HG02852 (cell line): ENCODE results near the gene CCNH.

Source experiments
- ATAC-seq: cut with Tn5 transposase; IDR thresholded peaks from one replicate; pipeline ENCODE4 v1.9.1; 2021; ENCODE audit warnings: mild to moderate bottlenecking, moderate library complexity; ENCODE audit not compliant: unreplicated experiment

CCNH gene

DNA sequence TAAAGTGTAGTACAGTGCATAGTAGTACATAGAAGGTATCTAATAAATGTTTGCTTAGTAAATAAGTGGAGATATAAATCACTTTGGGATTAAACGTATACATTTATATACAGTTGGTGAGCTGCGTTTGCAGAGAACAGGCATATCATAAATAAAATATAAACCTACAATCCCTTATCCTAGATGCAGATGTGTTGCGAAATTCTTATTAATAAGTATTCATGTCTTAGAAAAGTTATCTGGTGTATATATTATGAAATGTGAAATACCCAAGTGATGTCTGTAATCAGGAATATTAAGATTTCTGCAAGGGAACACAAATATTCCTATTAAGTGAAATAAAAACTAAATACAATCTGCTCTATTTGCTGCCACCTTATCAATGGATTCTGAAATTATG is 8.8 kb downstream of the CCNH start:
- ATAC-seq: no peak

DNA sequence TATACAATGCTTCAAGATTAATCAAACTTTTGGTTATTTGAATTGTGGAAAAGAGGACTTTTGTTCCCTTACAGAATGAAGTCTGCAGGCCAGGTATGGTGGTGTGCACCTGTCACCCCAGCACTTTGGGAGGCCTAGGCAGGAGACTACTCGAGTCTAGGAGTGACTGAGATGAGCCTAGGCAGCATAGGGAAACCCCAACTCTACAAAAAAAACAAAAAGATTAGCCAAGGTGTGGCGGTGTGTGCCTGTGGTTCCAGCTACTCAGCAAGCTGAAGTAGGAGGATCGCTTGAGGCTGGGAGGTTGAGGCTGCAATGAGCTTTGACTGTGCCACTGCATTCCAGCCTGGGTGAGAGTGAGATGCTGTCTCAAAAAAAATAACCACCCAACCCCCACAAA is 9.3 kb downstream of the CCNH start:
- no peak for ATAC-seq

DNA sequence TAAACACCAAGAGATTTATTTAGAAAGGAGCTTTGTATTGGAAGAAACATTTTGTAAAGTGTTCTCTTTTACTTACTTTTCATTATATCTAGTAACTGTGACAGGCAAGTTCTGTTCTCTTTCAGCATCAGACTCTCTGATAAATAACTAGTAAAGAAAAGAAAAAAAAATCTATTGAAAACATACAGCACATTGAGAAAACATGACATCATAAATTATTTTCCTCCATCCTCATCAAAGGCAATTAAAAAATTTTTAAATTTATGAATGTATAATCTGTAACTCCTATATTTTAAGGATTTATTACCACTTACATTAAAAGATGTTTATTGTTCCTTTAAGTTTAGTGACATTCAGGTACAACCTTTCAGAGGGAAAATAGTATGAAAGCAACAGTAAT is 11.1 kb downstream of the CCNH start:
- no peak for ATAC-seq

DNA sequence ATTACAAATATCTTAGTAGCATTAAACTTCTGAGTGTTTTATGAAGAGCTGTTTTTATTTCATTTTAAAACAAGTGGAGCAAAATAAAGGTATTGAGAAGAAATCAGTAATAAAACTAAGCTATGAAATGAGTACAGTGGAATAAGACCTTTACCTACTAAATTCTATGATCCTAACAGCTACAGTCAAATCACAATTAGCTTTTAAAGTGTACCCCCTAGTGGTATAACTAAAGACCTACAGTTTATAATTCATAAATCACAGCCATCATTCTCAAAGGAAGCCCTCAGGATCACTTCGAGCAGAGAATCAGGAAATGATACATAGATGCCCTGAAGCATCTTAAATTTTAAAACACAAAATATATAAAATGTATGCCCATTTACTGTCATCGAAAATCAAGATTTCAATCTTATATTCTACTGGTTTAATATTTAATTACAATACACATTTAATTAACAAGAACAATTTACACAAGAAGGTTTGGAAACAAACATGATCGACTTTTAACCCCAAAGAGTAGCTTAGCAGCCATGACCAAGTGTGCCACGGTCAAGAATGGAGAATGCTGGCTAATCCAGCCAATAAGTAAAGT is 12.3 kb downstream of the CCNH start:
- peak; percentile 76 for ATAC-seq

DNA sequence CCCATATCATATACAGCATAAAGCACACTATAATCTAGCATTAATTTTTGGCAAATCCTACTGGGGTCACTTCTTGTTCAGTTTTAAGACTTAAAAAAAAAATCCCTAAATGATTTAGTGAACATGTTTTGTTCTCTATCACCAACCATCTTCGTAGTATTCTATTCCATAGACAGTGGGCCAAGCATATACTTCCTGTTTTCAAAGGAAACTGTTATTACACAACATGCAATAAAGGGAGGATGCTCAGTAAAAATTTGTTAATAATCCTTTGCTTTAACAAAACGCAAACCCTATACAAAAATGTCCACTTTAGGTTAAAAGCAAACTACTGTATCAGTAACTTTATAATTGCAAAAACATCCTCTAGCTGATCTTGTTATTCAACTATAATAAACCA is 13.0 kb downstream of the CCNH start:
- no peak for ATAC-seq

DNA sequence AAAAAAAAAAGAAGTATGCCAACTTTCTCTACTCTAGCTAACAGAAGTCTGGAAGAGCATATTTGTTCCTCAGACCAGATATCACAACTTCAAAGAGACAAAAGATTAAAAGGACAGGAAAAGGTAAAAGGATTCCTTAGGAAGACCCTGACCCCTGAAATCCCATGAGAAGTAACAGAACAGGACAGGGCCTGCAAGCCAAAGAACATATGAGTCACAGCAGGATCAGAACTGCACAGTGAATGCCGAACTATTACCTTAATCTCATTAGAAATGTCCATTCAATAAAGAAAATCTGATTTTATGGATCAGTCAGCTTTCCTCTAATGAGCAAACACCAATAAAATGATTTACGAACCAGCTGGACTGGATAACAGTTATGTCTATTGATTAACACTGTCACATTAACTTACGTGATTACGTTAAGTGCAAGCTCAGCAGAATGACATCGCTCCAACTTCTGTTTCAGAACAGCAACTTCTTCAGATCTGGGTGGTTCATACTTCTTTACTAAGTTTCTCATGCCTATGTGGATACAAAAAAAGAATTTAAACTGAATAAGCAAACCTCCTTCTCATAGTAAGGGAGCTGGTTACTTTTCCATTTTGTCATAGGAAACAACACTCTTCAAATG is 13.6 kb downstream of the CCNH start:
- no peak for ATAC-seq

DNA sequence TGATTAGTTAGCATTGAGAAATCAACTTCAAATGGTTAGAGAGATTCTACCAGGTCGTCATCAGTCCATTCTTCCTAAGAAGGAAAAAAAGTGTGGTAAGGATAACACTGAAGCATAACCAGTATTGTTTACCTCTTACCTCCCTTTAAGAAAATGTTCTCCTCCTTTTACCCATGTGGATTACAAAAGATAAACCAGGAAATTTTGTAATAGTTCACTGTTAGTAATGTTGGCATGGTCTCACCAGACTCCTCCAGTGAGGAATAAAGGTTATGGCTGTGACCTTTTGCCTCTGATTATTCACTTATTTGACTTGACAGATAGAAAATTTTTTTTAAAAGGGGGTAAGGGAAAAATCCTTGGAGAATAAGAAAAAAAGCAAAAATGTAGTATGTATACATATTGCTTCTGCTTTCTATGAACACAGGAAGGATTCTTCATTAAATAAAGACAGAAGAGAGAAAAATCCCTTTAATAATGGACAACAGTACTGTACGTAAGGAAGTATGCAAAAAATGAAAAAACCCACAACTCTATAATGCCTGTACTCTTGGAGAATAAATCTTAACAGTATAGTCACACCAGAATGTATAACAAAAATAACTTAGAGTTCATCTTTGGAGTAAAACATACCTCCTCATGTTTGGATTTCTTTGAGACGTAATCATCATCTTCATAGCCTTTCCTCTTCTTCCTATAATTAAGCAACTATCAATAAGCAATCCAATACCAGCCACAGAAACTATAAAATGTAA is 18.1 kb downstream of the CCNH start:
- no peak for ATAC-seq

DNA sequence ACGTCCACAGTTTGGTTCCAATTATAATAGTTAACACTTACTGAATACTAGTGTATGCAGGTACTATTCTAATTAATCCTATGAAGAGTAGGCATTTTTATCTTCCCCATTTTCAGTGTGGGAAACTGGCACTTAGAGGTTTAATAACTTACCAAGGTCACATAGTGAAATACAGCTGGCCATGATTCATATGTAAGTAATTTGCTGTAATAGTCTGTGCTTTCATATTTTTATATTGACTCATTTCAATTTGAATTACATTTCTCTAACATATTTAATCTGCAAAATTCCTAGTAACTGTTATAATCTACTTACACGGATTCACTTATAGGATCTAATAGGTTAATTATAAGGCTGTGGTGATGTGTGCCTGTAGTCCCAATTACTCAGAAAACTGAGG is 19.4 kb downstream of the CCNH start:
- no peak for ATAC-seq

DNA sequence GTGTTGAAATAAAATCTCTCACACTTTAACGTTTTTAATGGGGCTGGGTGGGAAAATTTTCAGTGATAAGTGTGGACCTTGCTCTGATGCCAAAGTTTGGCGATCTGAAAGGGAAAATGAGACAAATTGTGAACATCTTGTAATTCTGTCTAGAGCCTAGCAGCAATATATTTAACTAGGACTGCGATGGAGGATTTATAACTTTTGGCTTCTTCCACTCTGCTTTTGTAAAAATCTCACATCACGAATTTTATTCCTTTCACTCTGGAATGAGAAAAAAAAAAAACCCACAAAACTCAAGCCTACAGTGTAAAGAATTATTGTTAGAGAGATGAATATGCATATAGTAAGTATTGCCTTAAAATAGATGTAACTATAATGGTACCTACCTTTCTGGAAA is 19.9 kb downstream of the CCNH start:
- no peak for ATAC-seq

DNA sequence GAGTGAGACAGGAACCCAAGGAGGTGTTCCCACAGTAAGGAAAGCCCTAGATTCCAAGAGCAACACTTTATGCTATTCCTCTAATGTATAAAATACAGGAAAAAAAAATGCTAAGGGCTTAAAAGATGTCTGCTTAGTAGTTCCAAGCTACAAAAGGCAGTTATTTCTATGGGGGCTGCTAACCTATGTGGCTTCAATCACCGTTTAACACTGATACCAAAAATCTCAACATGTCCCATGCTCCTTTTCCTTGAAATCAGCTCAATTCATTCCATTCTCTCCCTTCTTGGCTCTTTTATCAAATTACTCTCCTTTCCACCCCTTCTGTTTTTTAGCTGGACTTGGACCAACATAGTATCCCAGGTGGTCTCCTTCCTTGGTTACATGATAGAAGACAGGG is 20.6 kb downstream of the CCNH start:
- no peak for ATAC-seq

DNA sequence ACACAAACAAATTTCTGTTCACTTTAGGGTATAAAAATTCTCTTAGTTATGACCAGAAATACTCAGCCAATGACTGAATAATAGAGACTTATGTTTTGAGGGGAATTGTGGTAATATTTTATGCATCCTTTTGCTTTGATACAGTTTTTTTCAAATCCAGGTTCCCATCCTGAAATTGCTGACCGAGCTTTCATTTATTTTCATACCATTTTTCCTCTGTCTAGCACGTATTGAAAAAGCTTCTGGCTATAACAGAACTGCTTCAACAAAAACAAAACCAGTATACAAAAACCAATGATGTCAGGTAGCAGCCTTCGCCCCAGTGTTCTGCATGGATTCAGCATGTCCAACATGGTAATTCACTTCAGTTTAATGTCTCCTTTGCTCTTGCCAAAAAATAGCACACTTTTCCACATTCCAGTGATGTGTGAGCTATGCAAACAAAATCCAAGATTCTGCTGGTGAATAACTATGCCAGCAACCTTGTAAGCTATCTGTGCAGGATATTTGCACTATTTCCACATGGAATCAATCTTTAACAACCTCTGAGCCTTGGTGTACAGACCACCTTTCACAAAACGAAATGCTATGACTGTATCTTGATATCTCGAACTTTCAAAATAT is 22.0 kb downstream of the CCNH start:
- ATAC-seq: no peak

DNA sequence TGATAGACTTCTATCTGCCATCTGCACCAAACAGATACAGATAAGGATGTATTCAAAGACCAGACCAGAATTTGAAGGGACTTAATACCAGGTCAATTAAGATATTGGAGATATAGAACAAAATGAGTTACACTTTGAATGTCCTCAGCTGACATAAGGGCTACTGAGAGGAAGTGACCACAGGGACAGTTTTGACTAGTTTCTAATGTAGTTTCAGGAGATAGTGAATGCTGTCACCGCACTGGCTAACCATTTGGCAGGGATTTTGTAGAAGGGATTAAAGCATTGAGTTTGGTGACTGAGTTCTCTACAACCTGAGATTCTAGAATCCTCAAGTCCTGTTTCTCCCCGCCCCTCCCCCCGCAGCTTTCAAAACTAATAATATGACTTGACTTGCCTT is 22.7 kb downstream of the CCNH start:
- ATAC-seq: peak; percentile 75

DNA sequence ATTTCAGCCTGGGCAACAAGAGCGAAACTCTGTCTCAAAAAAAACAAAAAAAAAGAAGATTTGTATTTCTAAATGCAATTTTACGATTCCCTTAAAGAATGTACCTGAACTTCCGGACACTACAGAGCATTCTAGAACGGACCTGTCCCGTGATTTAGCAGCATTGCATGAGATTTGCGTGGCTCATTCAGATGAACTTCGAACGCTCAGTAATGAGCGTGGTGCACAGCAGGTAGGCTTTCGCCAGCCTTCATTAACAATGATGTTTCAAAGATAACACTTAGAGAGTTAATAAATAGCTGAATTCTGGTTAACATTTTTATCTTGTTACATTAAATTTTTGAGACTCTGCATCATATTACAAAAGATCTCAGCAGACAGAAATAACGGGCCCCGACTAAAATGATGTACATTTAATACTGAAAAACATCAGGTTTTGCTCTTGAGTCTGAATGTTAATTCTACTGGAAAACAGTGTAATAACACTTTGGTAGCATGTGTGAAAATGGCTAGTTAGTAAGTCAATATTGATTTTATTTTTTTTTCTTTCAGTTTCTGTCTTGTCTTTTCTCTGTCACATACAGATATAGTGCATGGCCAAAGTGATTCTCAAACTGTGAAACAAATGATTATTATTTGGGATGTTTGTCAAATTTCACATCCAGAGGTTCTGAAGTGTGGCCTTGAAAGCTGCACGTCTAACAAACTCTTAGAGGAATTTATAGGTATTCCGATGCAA is 23.3 kb downstream of the CCNH start:
- ATAC-seq: peak; percentile 19

DNA sequence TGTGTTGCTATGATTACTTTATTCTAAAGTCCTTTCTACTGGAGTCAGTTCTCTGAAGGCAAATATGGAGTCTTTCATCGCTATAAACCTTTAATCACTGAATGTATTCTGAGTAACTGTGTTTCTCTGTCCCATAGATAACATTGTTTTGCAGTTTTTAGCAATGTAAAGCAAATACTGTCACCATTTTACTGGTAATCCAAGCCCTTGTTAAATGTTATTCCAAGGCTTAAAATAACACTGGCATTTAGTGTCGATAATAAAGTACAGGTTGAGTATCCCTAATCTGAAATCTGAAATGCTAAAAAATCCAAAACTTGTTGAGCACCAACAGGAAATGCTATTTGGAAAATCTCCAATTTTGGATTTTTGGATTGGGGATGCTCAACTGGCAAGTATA is 24.6 kb downstream of the CCNH start:
- ATAC-seq: no peak

DNA sequence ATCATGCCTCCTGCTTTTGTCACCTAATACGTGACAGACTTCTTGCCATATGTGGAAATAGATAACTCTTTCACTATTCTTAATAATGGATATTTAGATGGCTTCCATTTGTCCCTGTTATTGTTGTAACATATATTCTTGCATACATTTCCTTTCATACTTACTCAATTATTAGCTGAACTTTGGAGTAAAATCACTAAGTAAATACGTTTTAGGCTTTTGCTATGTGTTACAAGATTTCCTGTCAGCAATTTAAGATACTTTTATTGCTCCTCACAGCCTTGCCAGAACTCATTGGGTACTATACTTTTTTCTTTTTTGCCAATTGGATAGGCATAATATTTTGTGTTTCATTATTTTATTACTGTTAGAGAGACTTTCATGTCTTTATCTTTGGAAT is 26.9 kb downstream of the CCNH start:
- ATAC-seq: no peak

DNA sequence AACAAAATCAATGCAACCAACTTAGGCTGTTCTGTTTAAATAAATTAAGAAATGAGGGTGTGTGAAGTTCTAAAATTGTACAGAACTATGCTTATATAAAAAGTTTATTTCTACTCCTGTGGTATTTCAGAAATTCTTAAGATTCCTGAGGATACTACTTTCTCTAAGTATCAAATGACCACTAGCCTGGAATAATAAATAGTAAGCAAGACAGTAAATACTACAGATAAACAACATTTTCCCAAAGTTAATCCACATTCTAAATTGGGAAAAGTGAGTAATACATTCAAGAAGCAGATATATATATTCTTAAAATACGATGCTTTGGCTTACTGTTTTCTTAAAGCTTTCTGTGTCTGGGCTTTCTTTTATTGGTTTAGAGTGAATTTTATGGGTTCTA is 29.5 kb downstream of the CCNH start:
- no peak for ATAC-seq

DNA sequence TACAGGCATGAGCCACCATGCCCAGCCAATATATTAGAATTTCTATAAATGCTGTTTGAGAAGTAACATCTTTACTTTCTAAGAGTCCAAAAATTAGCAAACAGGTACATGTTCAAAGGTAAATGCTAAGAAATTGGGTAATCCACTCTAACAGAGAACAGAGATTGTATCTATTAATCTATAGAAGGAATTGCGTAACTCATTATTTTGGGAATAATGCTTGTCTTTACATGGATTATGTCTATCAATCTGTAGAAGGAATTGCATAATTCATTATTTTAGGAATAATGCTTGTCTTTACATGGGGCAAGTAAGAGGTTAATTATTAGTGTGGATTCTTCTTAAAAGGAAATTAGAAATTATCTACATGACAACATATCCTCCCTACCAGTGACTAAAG is 30.5 kb downstream of the CCNH start:
- no peak for ATAC-seq

DNA sequence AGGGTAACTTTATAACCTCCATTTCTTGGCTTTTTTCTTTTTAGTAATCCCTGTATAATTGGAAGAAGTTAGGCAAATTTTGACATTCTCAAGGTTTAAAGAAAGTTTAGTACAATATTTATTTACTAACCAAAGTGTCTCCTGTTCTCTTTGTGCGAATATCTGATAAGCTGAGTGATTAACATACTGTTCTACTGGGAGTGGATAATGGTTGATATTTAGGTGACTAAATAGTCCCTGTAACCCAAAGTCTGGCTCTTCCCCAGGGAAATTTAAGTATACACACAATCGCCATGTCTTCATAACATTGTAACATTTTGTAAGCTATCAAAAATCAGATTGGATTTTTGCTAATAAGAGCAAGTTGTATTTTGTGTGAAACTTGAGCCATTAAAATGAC is 40.0 kb downstream of the CCNH start:
- ATAC-seq: no peak

DNA sequence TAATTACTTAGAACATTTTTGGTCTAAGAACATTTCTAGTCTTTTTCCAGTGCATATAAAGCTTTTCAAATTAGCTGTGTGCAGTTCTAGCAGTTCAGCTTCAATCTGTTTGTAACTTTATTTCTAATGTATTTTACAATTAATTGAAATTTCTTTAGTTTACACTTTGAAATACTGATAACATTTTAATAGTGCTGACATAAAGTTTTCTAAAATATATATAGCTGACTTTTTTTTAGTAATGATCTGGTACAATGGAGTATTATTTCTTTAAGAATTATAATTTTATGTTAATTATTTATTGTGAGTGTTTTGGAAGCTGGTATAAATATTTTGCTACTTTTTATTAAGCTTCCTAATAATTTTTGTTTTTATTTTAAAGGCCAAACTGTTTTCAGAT is 43.3 kb downstream of the CCNH start:
- ATAC-seq: no peak

DNA sequence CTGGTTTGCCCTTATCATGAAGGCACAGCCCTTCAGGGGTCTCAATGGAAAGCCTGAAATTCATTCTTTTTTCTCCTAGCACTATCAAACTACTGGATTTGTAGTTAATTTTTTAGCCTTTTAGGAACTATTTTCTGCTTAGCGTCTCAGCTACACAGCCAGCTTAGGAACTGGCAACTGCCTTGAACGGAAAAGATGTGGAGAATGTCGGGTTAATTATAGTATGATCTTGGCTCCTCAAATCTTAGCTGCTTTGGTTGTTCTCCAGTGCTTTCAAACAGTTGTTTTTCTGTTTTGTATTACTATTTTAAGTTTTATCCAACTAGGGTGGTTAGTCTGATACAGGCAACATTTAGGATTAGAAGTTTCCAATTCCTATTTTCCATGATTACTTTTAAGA is 44.1 kb downstream of the CCNH start:
- no peak for ATAC-seq

DNA sequence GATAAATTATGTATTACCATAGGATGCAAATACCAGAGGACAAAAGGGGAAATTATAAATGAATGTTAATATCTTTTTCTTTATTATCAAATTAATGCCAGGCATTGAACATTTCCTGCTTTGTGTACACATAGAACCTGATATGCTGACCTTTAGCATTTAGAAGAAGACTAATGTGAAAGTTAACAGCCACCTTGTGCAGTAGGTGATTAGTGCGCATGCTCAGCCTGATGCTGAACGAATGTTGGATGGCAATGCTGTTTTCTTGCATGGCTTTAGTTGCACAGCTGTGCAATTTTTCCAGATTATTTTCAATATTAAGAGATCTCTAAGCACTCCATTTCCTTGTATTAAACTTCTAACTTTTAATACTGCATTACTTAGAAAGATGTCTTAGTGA is 45.5 kb downstream of the CCNH start:
- ATAC-seq: no peak
